ENCODE data around the gene XKR7.

The XKR7 gene

GRCh38 chr20:31939661-31940060 is 28.3 kb upstream of the XKR7 start:
- POLR2A ChIA-PET: no interaction called here
- CTCF ChIA-PET: interaction anchor here (5.5 kb wide), 1 partner anchor 13 kb away, joined by 26 read pairs; the partner anchor contains the start of gene PDRG1
- no peak for TF ChIP-seq CTCF (IDR thresholded peaks at IDR 0.05; ENCODE audit: control extremely low read depth, extremely low read depth, low read depth, missing control alignments)
- no peak for DNase-seq (ENCODE audit: extremely low spot score)

GRCh38 chr20:31943052-31943471 is 24.9 kb upstream of the XKR7 start:
- TF ChIP-seq CTCF (IDR thresholded peaks at IDR 0.05; ENCODE audit: control extremely low read depth, extremely low read depth, low read depth, missing control alignments): no peak
- CTCF ChIA-PET: interaction anchor here (1.0 to 5.5 kb wide), 6 partner anchors 9 to 97 kb away, joined by 3 to 26 read pairs (median 5); partner anchors contain the start of gene PDRG1

DNA sequence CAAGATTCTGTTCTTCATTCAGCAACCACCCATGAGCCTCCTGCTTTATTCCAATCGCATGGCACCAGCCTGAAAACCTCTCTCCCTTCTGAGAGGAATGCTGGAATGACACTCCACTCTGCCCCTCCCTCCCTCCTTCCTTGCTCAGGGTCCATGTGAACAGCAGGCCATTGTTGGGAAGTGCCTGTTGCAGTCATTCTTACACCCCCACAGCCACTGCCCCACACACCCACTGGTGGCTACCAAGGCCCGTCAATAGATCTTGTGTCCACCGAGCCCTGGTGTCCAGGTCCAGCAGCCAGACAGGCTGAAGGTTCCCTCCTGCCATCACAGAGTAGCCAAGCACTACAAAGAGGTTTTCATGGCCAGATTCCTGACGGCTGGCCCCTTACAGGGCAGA is 22.6 kb upstream of the XKR7 start:
- POLR2A ChIA-PET: no interaction called here

More at GRCh38 chr20:31943052-31943471, 24.9 kb upstream of the XKR7 start:
- no peak for DNase-seq (ENCODE audit: extremely low spot score)
- POLR2A ChIA-PET: interaction anchor here (0.5 kb wide), 1 partner anchor 1903 kb away, joined by 3 read pairs; no protein-coding TSS in a partner anchor

DNA sequence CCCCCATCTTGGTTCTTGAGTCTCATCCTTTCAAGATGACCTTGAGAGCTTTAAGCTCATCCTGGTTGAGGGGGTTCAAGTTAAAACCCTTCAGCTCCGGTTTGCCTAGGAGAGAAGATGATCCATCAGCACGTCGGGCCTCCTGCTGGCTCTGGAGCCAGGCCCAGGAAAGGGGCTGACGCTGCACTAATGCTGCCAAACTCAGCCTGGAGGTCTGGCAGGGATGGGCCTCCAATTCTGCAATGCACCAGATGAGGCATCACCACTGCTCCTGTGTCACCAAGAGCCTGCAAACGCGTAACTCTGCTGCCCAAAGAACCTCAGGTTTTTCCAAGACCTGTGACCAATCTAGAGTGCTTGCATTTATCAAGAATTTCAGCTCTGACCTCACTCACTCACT is 22.2 kb upstream of the XKR7 start:
- TF ChIP-seq CTCF (IDR thresholded peaks at IDR 0.05; ENCODE audit: control extremely low read depth, extremely low read depth, low read depth, missing control alignments): no peak
- DNase-seq (ENCODE audit: extremely low spot score): no peak
- POLR2A ChIA-PET: no interaction called here
- CTCF ChIA-PET: interaction anchor here (1.1 kb wide), 2 partner anchors 26 to 99 kb away, joined by 3 read pairs; no protein-coding TSS in a partner anchor

More for the DNA sequence above, 22.6 kb upstream of the XKR7 start:
- no peak for TF ChIP-seq CTCF (IDR thresholded peaks at IDR 0.05; ENCODE audit: control extremely low read depth, extremely low read depth, low read depth, missing control alignments)
- no peak for DNase-seq (ENCODE audit: extremely low spot score)
- CTCF ChIA-PET: no interaction called here

DNA sequence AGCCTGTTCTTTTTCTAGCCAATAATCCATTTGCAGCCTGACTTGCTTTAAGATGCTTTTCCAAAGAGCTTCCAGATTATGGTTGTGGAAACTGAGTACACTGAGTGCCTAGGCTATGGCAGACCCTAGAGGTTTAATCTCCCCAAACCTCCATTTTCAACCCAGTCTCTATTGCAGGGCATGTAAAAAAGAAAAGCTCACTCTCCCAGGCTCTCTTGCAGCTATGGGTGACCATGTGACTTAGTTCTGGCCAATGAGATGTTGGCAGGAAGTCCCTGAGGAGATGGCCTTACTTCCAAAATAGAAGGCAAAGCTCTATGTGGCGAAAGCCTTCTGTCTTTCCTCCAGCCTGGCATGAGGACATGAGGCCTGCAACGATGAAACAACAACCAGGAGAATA is 19.9 kb upstream of the XKR7 start:
- ChIA-PET CTCF (interaction anchor here (1.2 to 2.4 kb wide), 5 partner anchors 12 to 103 kb away, joined by 3 to 14 read pairs (median 4); no protein-coding TSS in a partner anchor), POLR2A (no interaction called here)
- TF ChIP-seq CTCF (IDR thresholded peaks at IDR 0.05; ENCODE audit: control extremely low read depth, extremely low read depth, low read depth, missing control alignments): no peak
- DNase-seq (ENCODE audit: extremely low spot score): no peak

- TF ChIP-seq CTCF (IDR thresholded peaks at IDR 0.05; ENCODE audit: control extremely low read depth, extremely low read depth, low read depth, missing control alignments): no peak
- CTCF ChIA-PET: interaction anchor here (1.2 to 9.1 kb wide), 12 partner anchors 9 to 127 kb away, joined by 3 to 200 read pairs (median 18); no protein-coding TSS in a partner anchor
- DNase-seq (ENCODE audit: extremely low spot score): no peak
- POLR2A ChIA-PET: no interaction called here
These were observed 17.9 kb upstream of the XKR7 start for GRCh38 chr20:31949877-31950646.
